ENCODE measurements around the gene FEN1.

The FEN1 gene

GRCh38 chr11:61777234-61778090 lies 15.2 kb upstream of the FEN1 start:
- DNase-seq (ENCODE audit: insufficient read length, low spot score) (no peak), FAIRE-seq (no peak)
- no peak for TF ChIP-seq CTCF (IDR thresholded peaks at IDR 0.05; ENCODE audit: insufficient read depth, missing control alignments)

- TF ChIP-seq CTCF (IDR thresholded peaks at IDR 0.05; ENCODE audit: insufficient read depth, missing control alignments), result no peak
- FAIRE-seq (no peak), DNase-seq (ENCODE audit: insufficient read length, low spot score) (no peak)
Measured at GRCh38 chr11:61778357-61778886, 14.3 kb upstream of the FEN1 start.

- DNase-seq (ENCODE audit: insufficient read length, low spot score) (no peak), FAIRE-seq (no peak)
- TF ChIP-seq CTCF (IDR thresholded peaks at IDR 0.05; ENCODE audit: insufficient read depth, missing control alignments), result no peak
Measured at GRCh38 chr11:61778920-61779650, 13.6 kb upstream of the FEN1 start.

GRCh38 chr11:61779666-61780525 lies 12.8 kb upstream of the FEN1 start:
- TF ChIP-seq CTCF (IDR thresholded peaks at IDR 0.05; ENCODE audit: insufficient read depth, missing control alignments), result no peak
- DNase-seq (ENCODE audit: insufficient read length, low spot score) (no peak), FAIRE-seq (no peak)

- TF ChIP-seq CTCF (IDR thresholded peaks at IDR 0.05; ENCODE audit: insufficient read depth, missing control alignments), result no peak
- DNase-seq (ENCODE audit: insufficient read length, low spot score) (no peak), FAIRE-seq (no peak)
Measured at GRCh38 chr11:61780581-61781162, 12.0 kb upstream of the FEN1 start.

- FAIRE-seq (no peak), DNase-seq (ENCODE audit: insufficient read length, low spot score) (no peak)
- TF ChIP-seq CTCF (IDR thresholded peaks at IDR 0.05; ENCODE audit: insufficient read depth, missing control alignments), result no peak
Measured at GRCh38 chr11:61781585-61781984, 11.1 kb upstream of the FEN1 start.

All from D721Med (cell line).